Transverse colon (tissue), 4 donors: ENCODE measurements around the gene FKBP7. TPM values are rescaled to one million over a fixed set of nuclear protein-coding genes. Genes with fewer than 3 reads are reported as not detected.

ENCODE experiments used
- DNase-seq: peaks from one replicate; pipeline ENCODE4 v3.0.0-alpha.2; 2019
- H3K27ac ChIP-seq, 4 donors: fragments of 200-600 bp; sonication (generic); 2 replicates each; pipeline ENCODE4 v1.5.1; 2016 to 2018; ENCODE audit warnings: inconsistent platforms in 4 of 4
- H3K27me3 ChIP-seq: fragments of 200-600 bp; sonication (generic); 2 replicates; pipeline ENCODE4 v1.5.1; 2017; ENCODE audit warnings: inconsistent platforms
- H3K36me3 ChIP-seq, 4 donors: fragments of 200-600 bp; sonication (generic); 2 replicates each; pipeline ENCODE4 v1.5.1; 2017 to 2019; ENCODE audit warnings: inconsistent platforms in 4 of 4
- H3K4me1 ChIP-seq, 4 donors: fragments of 200-600 bp; sonication (generic); 2 replicates each; pipeline ENCODE4 v1.5.1; 2017 to 2020; ENCODE audit warnings: inconsistent platforms in 4 of 4
- H3K4me3 ChIP-seq, 4 donors: fragments of 200-600 bp; sonication (generic); 1 replicate in 1 of 4; 2 replicates in 3 of 4; pipeline versions ENCODE4 v1.5.1 to v1.6.1; 2017 to 2019; ENCODE audit warnings: inconsistent platforms in 4 of 4
- H3K9me3 ChIP-seq, 2 donors: fragments of 200-600 bp; sonication (generic); 2 replicates each; pipeline ENCODE4 v1.5.1; 2017 to 2019; ENCODE audit warnings: inconsistent platforms in 2 of 2
- EP300 ChIP-seq: sonication (generic); formaldehyde crosslinking; IDR thresholded peaks from one replicate; pipeline ENCODE4 v1.6.1; 2017; ENCODE audit warnings: antibody characterized with exemption, low read depth
- POLR2A ChIP-seq: fragments of 450-650 bp; IDR thresholded peaks from one replicate; pipeline ENCODE4 v1.6.1; 2016; ENCODE audit warnings: antibody characterized with exemption, mild to moderate bottlenecking, moderate library complexity
- POLR2AphosphoS5 ChIP-seq, 3 donors: sonication (generic); formaldehyde crosslinking; IDR thresholded peaks; one replicate each; pipeline ENCODE4 v1.6.1; 2016; ENCODE audit warnings: antibody characterized with exemption in 3 of 3
- WGBS, 2 donors: methylation state at CpG; one replicate each; pipeline ENCODE4 v1.1.5; 2018; ENCODE audit warnings: low coverage in 1 of 2; 5-methylcytosine and 5-hydroxymethylcytosine counted together
- in situ Hi-C, 4 donors: fragments of 200-750 bp; cut with MboI; loops; one replicate each; pipeline versions ENCODE4 v1.15.0 to v1.15.1; 2017; ENCODE audit warnings: low sequenced_read_pairs in 3 of 4, low pct_ligation_motif_present in 1 of 4, low pct_unique_long_range_greater_than_20kb in 1 of 4
- intact Hi-C: fragments of 100-400 bp; cut with DNase I; formaldehyde crosslinking; loops from one replicate; pipeline ENCODE4 v1.15.1; 2023; ENCODE audit warnings: low total_unique reads
- total RNA-seq, 4 donors: library from RNA; depleted of rRNA; stranded (reverse); fragments of >200 nt; gene quantifications; one replicate each; pipeline ENCODE4 v1.1.0, GENCODE V29; 2016
- TF ChIP-seq, protein P1 (sequence below), 5 experiments: fragments of 200-600 bp in 3 of 5; fragments of 450-650 bp in 2 of 5; sonication (generic) in 3 of 5; IDR thresholded peaks; 1 replicate in 2 of 5; 2 replicates in 3 of 5; pipeline ENCODE4 v1.5.1; 2016 to 2017; ENCODE audit warnings: antibody characterized with exemption in 5 of 5, inconsistent platforms in 3 of 5, mild to moderate bottlenecking in 2 of 5, moderate library complexity in 1 of 5

FKBP7 gene
- total RNA-seq, 4 donors from 2014 or later = 0.37 to 5.2 (median 2.6) TPM; not detected in 1

DNA sequence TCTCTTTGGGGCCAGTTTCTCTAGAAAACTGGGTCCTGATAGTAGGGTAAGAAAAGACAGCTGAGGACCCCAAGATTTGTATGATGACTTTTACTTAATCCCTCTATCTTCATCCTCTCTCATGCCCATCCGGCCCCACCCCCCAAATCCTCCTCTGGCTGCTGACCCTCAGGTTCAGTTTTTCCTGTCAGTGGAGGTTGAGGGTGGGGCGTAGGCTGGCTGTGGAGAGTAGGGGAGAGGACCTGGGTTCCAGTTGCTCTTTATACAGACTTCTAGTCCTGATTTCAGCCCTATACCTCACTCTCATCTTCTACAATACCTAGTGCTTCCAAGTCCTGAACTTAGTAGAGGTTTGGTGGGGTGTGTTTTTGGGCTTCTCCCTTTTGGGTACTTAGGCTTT, 30.2 kb upstream of the FKBP7 start:
- Histone ChIP-seq H3K27me3 (no peaks in the 10 kb centered on the region), H3K27ac (no peak overlapping the region), H3K9me3 (no peaks in the 10 kb centered on the region), H3K36me3 (peaks cover 0 to 24% (median 3%) of the 10 kb centered on the region in 4 donors), H3K4me3 (no peak overlapping the region), H3K4me1 (peaks cover 0 to 7% (median 2%) of the 10 kb centered on the region in 4 donors)
- in situ Hi-C loops (no loop called here), intact Hi-C loops (no loop called here)
- TF ChIP-seq POLR2AphosphoS5 (IDR thresholded peaks at IDR 0.05) = no peak
- TF ChIP-seq POLR2A = no peak
- TF ChIP-seq EP300 = no peak
- TF ChIP-seq, protein P1, sequence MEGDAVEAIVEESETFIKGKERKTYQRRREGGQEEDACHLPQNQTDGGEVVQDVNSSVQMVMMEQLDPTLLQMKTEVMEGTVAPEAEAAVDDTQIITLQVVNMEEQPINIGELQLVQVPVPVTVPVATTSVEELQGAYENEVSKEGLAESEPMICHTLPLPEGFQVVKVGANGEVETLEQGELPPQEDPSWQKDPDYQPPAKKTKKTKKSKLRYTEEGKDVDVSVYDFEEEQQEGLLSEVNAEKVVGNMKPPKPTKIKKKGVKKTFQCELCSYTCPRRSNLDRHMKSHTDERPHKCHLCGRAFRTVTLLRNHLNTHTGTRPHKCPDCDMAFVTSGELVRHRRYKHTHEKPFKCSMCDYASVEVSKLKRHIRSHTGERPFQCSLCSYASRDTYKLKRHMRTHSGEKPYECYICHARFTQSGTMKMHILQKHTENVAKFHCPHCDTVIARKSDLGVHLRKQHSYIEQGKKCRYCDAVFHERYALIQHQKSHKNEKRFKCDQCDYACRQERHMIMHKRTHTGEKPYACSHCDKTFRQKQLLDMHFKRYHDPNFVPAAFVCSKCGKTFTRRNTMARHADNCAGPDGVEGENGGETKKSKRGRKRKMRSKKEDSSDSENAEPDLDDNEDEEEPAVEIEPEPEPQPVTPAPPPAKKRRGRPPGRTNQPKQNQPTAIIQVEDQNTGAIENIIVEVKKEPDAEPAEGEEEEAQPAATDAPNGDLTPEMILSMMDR (IDR thresholded peaks at IDR 0.05) = no peak
- DNase-seq = no peak
- 80 to 94% methylated on average over 2 of the region's 2 CpGs for WGBS, 2 donors

DNA sequence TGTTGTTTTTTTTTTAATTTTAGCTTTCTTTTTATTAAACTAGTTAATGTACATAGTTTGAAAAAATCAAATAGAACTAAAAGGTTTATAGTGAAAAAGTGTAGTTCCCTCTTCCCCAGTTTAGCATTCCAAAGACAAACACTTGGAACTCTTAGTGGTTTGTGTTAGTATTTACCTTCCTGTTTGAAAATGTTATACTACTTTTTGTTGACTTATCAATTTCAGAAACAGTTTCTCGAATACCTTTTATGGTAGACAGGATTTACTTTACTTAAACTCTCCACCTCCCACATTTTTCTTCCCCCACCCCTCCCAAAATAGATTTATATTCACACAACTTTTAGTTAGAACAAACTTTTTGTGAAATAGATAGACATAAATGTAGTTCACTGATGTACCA, 28.5 kb upstream of the FKBP7 start:
- peaks cover 0 to 39% (median 11%) of the 10 kb centered on the region in 4 donors for H3K36me3 ChIP-seq

DNA sequence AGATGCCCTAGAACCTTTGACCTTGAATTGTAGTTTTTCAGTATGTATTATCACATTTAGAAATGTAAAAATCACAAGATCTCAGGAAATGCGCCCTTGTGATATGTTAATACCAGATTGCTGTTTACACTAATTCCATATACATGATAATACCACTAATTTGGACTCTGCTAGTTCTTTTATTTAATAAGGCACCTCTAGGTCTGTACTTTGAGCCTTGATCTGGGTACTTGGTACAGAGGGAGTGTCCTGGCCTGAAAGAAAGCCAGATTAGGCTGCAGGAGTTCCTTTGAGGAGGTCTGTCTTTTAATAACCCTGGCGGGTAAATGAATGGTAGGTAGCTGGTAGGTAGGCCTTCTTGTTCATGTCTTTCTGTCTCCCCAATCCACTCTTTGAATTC, 28.1 kb upstream of the FKBP7 start:
- DNase-seq = no peak
- Histone ChIP-seq H3K27ac (no peak overlapping the region), H3K4me1 (peaks cover 0 to 7% (median 2%) of the 10 kb centered on the region in 4 donors), H3K27me3 (no peaks in the 10 kb centered on the region), H3K36me3 (peaks cover 0 to 40% (median 13%) of the 10 kb centered on the region in 4 donors), H3K4me3 (no peak overlapping the region), H3K9me3 (no peaks in the 10 kb centered on the region)
- in situ Hi-C loops (no loop called here), intact Hi-C loops (no loop called here)
- whole genome bisulfite sequencing, 2 donors = 65 to 73% methylated on average over 2 of the region's 2 CpGs
- no peak for TF ChIP-seq POLR2A
- TF ChIP-seq, protein P1 (IDR thresholded peaks at IDR 0.05) = no peak
- TF ChIP-seq EP300 = no peak
- TF ChIP-seq POLR2AphosphoS5 (IDR thresholded peaks at IDR 0.05) = no peak

More for the DNA sequence above, 28.5 kb upstream of the FKBP7 start:
- TF ChIP-seq, protein P1 (IDR thresholded peaks at IDR 0.05) = no peak
- TF ChIP-seq POLR2A = no peak
- TF ChIP-seq EP300 = no peak
- TF ChIP-seq POLR2AphosphoS5 (IDR thresholded peaks at IDR 0.05) = no peak
- Histone ChIP-seq H3K4me3 (no peak overlapping the region), H3K9me3 (no peaks in the 10 kb centered on the region), H3K4me1 (peaks cover 0 to 7% (median 2%) of the 10 kb centered on the region in 4 donors), H3K27ac (no peak overlapping the region), H3K27me3 (no peaks in the 10 kb centered on the region)
- intact Hi-C loops (no loop called here), in situ Hi-C loops (no loop called here)
- no peak for DNase-seq
- WGBS, 2 donors = 40 to 67% methylated on average over 1 of the region's 1 CpG

DNA sequence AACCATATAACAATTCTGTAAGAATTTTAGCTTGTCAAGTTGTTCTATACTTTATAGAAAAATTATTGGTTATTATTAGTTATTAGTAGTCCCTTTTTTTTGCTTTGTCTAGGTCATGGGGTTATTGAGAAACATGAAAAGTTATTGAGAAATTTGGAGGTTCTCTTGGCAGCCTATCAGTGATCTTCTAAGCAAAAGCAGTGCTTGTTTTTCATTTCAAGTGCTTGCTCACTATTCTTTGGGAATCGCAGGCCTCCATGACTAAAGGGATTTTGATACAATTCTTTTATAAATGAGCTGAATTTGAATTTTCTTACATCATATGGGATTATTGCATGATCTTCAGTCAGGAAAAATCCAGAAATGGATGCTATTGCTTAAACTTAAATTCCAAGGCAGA, 27.7 kb upstream of the FKBP7 start:
- Histone ChIP-seq H3K27ac (no peak overlapping the region), H3K27me3 (no peaks in the 10 kb centered on the region), H3K4me3 (no peak overlapping the region), H3K9me3 (no peaks in the 10 kb centered on the region), H3K36me3 (peaks cover 0 to 41% (median 16%) of the 10 kb centered on the region in 4 donors), H3K4me1 (peaks cover 0 to 7% (median 2%) of the 10 kb centered on the region in 4 donors)
- in situ Hi-C loops = no loop called here
- DNase-seq = no peak
- WGBS, 2 donors = 100% methylated on average over 1 of the region's 1 CpG; no CpG with 5 or more reads in 1 of the 2 donors
- intact Hi-C loops = no loop called here
- TF ChIP-seq POLR2A (no peak), POLR2AphosphoS5 (IDR thresholded peaks at IDR 0.05) (no peak), EP300 (no peak)
- TF ChIP-seq, protein P1 (IDR thresholded peaks at IDR 0.05) = no peak
